Neural progenitor cell (in vitro differentiated cells): ENCODE results near the gene PLEKHA7.

Experiments used
- EZH2 ChIP-seq: fragments of 200-600 bp; sonication (generic); IDR thresholded peaks from 2 replicates; pipeline ENCODE4 v1.6.1; 2017; ENCODE audit warnings: antibody characterized with exemption, mild to moderate bottlenecking, moderate library complexity
- EZH2phosphoT487 ChIP-seq: fragments of 200-600 bp; sonication (generic); IDR thresholded peaks from 2 replicates; pipeline ENCODE4 v1.6.1; 2017; ENCODE audit warnings: antibody characterized with exemption
- TF ChIP-seq, protein P1 (sequence below): fragments of 200-600 bp; sonication (generic); IDR thresholded peaks from 2 replicates; pipeline ENCODE4 v1.5.1; 2017; ENCODE audit warnings: antibody characterized with exemption, mild to moderate bottlenecking

DNA sequence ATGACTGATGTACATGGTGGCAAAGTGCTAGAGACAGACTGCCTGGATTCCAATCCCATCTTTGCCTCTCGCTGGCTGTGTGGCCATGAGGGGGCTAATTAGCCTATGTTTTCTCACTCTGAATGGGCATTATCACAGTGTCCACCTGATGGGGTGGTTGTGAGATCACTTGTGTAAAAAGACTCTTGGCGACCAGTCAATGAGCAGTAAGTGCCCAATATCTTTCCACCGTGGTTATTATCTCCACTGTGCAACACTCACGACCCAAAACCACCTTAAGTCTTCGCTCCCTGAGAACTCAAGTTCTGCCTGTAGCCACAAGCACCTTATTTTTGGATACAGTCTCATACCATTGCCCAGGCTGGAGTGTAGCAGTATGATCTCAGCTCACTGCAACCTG lies 52.1 kb downstream of the PLEKHA7 start:
- TF ChIP-seq, protein P1, sequence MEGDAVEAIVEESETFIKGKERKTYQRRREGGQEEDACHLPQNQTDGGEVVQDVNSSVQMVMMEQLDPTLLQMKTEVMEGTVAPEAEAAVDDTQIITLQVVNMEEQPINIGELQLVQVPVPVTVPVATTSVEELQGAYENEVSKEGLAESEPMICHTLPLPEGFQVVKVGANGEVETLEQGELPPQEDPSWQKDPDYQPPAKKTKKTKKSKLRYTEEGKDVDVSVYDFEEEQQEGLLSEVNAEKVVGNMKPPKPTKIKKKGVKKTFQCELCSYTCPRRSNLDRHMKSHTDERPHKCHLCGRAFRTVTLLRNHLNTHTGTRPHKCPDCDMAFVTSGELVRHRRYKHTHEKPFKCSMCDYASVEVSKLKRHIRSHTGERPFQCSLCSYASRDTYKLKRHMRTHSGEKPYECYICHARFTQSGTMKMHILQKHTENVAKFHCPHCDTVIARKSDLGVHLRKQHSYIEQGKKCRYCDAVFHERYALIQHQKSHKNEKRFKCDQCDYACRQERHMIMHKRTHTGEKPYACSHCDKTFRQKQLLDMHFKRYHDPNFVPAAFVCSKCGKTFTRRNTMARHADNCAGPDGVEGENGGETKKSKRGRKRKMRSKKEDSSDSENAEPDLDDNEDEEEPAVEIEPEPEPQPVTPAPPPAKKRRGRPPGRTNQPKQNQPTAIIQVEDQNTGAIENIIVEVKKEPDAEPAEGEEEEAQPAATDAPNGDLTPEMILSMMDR: no peak
- TF ChIP-seq EZH2 (no peak), EZH2phosphoT487 (no peak)
